Caco-2 (cell line): Measurements from ENCODE around the gene NDUFB5. TPM values are rescaled to one million over a fixed set of nuclear protein-coding genes. Genes with fewer than 3 reads are reported as not detected.
"Not testable (repeated sequence)": the region's sequence is repeated elsewhere in the genome, so short reads cannot be mapped to it uniquely, and the experiment has no call there.

Experiments
- BruUV-seq: library from RNA; stranded (reverse); fragments of 400-500 nt; replicated peaks from 2 replicates; lab custom pipeline; 2021; lab: Mats Ljungman, UMichigan
- CTCF ChIA-PET: fragments of 300-600 bp; sonication (Branson Sonifier 250); formaldehyde crosslinking; loops from one replicate; lab custom pipeline; 2022; ENCODE audit warnings: antibody characterized with exemption; lab: Charles Lee
- POLR2A ChIA-PET: fragments of 300-600 bp; sonication (Branson Sonifier 250); formaldehyde crosslinking; loops from one replicate; lab custom pipeline; 2022; ENCODE audit warnings: antibody characterized with exemption; lab: Charles Lee
- DNase-seq, 2 experiments: peaks; one replicate each; pipeline versions ENCODE4 v3.0.0 to v3.0.0-alpha.2; 2020 to 2022
- H3K27me3 ChIP-seq: replicated peaks from 2 replicates; pipeline ENCODE4 v1.6.0; 2011; ENCODE audit warnings: low read length; ENCODE audit not compliant: control insufficient read depth, insufficient read depth
- H3K36me3 ChIP-seq: 2 replicates; pipeline ENCODE4 v1.5.1; 2011; ENCODE audit warnings: low read length; ENCODE audit not compliant: control insufficient read depth, insufficient read depth
- H3K4me1 ChIP-seq: fragments of 250-450 bp; sonication (Bioruptor Pico); 2 replicates; pipeline ENCODE4 v1.5.1; 2020; ENCODE audit warnings: mild to moderate bottlenecking
- H3K4me3 ChIP-seq: 2 replicates; pipeline ENCODE4 v1.5.1; 2011; ENCODE audit warnings: low read depth, mild to moderate bottlenecking, control low read depth, low read length
- H3K9me3 ChIP-seq: fragments of 250-450 bp; sonication (Bioruptor Pico); 2 replicates; pipeline ENCODE4 v1.5.1; 2020; ENCODE audit warnings: mild to moderate bottlenecking, moderate library complexity
- H3K27ac Mint-ChIP-seq: one replicate; pipeline ENCODE4 v1.8.0; 2022; ENCODE audit warnings: mixed read lengths; ENCODE audit not compliant: unreplicated experiment
- H3K27me3 Mint-ChIP-seq: one replicate; pipeline ENCODE4 v1.8.0; 2022; ENCODE audit warnings: mixed read lengths; ENCODE audit not compliant: insufficient read depth, unreplicated experiment
- H3K36me3 Mint-ChIP-seq: one replicate; pipeline ENCODE4 v1.8.0; 2022; ENCODE audit warnings: mild to moderate bottlenecking, mixed read lengths; ENCODE audit not compliant: insufficient read depth, unreplicated experiment
- H3K4me1 Mint-ChIP-seq: one replicate; pipeline ENCODE4 v1.8.0; 2022; ENCODE audit warnings: low read depth, mixed read lengths; ENCODE audit not compliant: unreplicated experiment
- H3K4me3 Mint-ChIP-seq: one replicate; pipeline ENCODE4 v1.8.0; 2022; ENCODE audit warnings: mild to moderate bottlenecking, moderate library complexity, mixed read lengths; ENCODE audit not compliant: unreplicated experiment
- H3K9me3 Mint-ChIP-seq: one replicate; pipeline ENCODE4 v1.8.0; 2022; ENCODE audit warnings: mixed read lengths; ENCODE audit not compliant: unreplicated experiment
- intact Hi-C: fragments of 100-400 bp; cut with micrococcal nuclease; formaldehyde crosslinking; loops from one replicate; pipeline ENCODE4 v1.10.0; 2022; ENCODE audit not compliant: unreplicated experiment
- total RNA-seq: library from RNA; stranded (reverse); gene quantifications from 2 replicates; pipeline ENCODE4 v1.2.3, GENCODE V29; 2022
- TF ChIP-seq, protein P1 (sequence below), 2 experiments: fragments of 200-600 bp in 1 of 2; IDR thresholded peaks; 1 replicate in 1 of 2; 2 replicates in 1 of 2; pipeline versions ENCODE4 v1.5.1 to v1.8.0; 2011 to 2022; ENCODE audit warnings: antibody characterized with exemption in 1 of 2, control low read depth in 1 of 2, inconsistent platforms in 1 of 2, low read depth in 1 of 2, low read length in 1 of 2, mild to moderate bottlenecking in 1 of 2, moderate library complexity in 1 of 2; ENCODE audit not compliant: insufficient read depth in 1 of 2, severe bottlenecking in 1 of 2, unreplicated experiment in 1 of 2

NDUFB5 gene
- total RNA-seq, 1 experiment from 2014 or later = 81.2 TPM

DNA sequence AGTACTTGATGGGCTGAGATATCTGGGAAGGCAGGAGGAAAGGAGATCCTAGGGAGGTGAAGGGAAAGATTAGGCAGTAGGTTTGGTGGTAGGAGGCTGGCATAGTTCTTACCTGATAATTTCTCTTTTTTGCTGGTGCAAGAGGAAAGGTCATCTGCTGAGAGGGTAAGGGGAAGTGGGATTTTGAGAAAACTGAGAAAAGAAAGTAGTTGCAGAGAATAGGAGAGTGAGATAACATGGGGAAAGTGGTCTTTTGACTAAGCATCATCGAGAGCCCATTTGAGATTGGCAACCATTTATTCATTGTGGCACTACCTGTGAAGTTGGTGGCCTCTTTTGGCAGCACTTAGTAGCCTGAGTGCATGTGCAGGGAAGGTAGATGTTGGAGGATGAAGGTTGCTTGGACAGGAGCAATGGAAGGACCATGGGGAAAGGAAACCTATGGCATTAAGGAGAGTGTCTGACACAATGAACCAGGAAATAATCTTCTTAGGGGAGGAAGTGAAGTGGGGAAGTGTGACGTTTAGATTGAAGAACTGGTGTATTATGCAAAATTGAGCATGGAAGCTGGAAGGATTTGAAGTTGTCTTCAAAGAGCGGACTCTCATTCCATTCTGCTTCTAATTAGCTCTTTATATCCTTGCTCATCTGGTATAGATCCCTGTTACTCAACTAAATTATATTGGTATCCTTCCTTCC, 26.3 kb downstream of the NDUFB5 start:
- no peaks in the 10 kb centered on the region for H3K36me3 ChIP-seq
- H3K27me3 Mint-ChIP-seq = no peaks in the 10 kb centered on the region
- H3K4me3 ChIP-seq = no peak overlapping the region
- TF ChIP-seq, protein P1, sequence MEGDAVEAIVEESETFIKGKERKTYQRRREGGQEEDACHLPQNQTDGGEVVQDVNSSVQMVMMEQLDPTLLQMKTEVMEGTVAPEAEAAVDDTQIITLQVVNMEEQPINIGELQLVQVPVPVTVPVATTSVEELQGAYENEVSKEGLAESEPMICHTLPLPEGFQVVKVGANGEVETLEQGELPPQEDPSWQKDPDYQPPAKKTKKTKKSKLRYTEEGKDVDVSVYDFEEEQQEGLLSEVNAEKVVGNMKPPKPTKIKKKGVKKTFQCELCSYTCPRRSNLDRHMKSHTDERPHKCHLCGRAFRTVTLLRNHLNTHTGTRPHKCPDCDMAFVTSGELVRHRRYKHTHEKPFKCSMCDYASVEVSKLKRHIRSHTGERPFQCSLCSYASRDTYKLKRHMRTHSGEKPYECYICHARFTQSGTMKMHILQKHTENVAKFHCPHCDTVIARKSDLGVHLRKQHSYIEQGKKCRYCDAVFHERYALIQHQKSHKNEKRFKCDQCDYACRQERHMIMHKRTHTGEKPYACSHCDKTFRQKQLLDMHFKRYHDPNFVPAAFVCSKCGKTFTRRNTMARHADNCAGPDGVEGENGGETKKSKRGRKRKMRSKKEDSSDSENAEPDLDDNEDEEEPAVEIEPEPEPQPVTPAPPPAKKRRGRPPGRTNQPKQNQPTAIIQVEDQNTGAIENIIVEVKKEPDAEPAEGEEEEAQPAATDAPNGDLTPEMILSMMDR (IDR thresholded peaks at IDR 0.05; ENCODE audit: insufficient read depth in 1 of 2, low read depth in 1 of 2, low read length in 1 of 2, severe bottlenecking in 1 of 2, unreplicated experiment in 1 of 2) = no peak
- H3K27me3 ChIP-seq = no peaks in the 10 kb centered on the region
- H3K4me3 Mint-ChIP-seq = no peak overlapping the region
- H3K27ac Mint-ChIP-seq = no peak overlapping the region
- no TSS peak for BruUV-seq
- H3K9me3 ChIP-seq = no peaks in the 10 kb centered on the region
- DNase-seq = no peak
- CTCF ChIA-PET = no interaction called here
- H3K4me1 Mint-ChIP-seq = no peaks in the 10 kb centered on the region
- POLR2A ChIA-PET = no interaction called here
- H3K9me3 Mint-ChIP-seq = no peaks in the 10 kb centered on the region
- no peaks in the 10 kb centered on the region for H3K4me1 ChIP-seq
- peaks cover 2% of the 10 kb centered on the region for H3K36me3 Mint-ChIP-seq
- intact Hi-C loops = no loop called here

DNA sequence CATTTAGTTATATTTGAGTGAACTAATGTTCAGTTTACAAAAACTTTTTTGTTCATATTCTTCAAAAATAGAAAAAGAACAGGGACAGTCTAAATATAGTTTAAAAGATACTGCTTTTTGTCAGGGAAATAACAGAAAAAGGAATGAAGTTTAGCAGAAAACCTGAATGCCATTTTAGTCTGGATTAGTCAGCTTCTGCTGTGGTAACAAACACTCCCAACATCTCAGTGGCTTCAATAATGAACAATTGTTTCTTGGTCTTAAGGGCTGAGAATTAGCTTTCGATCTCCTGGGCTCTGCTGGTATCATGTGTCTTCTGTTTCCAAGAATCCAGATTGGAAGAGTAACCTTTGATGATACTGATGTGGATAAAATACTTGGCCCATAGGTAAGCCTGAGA, 35.9 kb downstream of the NDUFB5 start:
- no TSS peak for BruUV-seq
- Mint-ChIP-seq H3K27ac (no peak overlapping the region), H3K9me3 (no peaks in the 10 kb centered on the region), H3K27me3 (no peaks in the 10 kb centered on the region), H3K36me3 (no peaks in the 10 kb centered on the region), H3K4me3 (no peak overlapping the region), H3K4me1 (peaks cover 6% of the 10 kb centered on the region)
- TF ChIP-seq, protein P1 (IDR thresholded peaks at IDR 0.05; ENCODE audit: insufficient read depth in 1 of 2, low read depth in 1 of 2, low read length in 1 of 2, severe bottlenecking in 1 of 2, unreplicated experiment in 1 of 2) = no peak
- POLR2A ChIA-PET = no interaction called here
- CTCF ChIA-PET = no interaction called here
- H3K27me3 ChIP-seq = no peaks in the 10 kb centered on the region
- no peak overlapping the region for H3K4me3 ChIP-seq
- intact Hi-C loops = no loop called here
- no peaks in the 10 kb centered on the region for H3K9me3 ChIP-seq
- peaks cover 23% of the 10 kb centered on the region for H3K4me1 ChIP-seq
- H3K36me3 ChIP-seq = no peaks in the 10 kb centered on the region
- DNase-seq = no peak

DNA sequence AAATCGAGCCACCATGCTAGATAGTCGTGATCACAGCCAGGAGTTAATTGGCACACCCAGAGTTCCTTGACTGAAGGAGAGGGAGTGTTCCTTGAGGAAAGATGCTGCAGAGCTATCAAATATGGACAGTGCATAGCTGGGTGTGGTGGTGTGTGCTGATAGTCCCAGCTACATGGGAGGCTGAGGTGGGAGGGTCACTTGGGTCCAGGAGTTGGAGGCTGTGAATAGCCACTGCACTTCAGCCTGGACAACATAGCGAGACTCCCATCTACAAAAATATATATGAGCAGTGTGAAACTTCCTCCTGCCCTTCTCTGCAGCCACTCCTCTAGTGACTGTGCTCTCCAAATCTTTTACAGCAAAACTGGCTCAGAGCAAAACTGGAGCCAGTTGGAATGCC, 38.3 kb downstream of the NDUFB5 start:
- ChIA-PET POLR2A (no interaction called here), CTCF (no interaction called here)
- no peaks in the 10 kb centered on the region for H3K36me3 ChIP-seq
- peaks cover 6% of the 10 kb centered on the region for H3K4me1 Mint-ChIP-seq
- TF ChIP-seq, protein P1 (IDR thresholded peaks at IDR 0.05; ENCODE audit: insufficient read depth in 1 of 2, low read depth in 1 of 2, low read length in 1 of 2, severe bottlenecking in 1 of 2, unreplicated experiment in 1 of 2) = no peak
- intact Hi-C loops = no loop called here
- no peaks in the 10 kb centered on the region for H3K36me3 Mint-ChIP-seq
- H3K27me3 ChIP-seq = no peaks in the 10 kb centered on the region
- no peaks in the 10 kb centered on the region for H3K9me3 Mint-ChIP-seq
- DNase-seq = no peak
- no peaks in the 10 kb centered on the region for H3K9me3 ChIP-seq
- BruUV-seq = no TSS peak
- no peak overlapping the region for H3K27ac Mint-ChIP-seq
- H3K4me3 Mint-ChIP-seq = no peak overlapping the region
- H3K4me1 ChIP-seq = peaks cover 23% of the 10 kb centered on the region
- no peaks in the 10 kb centered on the region for H3K27me3 Mint-ChIP-seq
- H3K4me3 ChIP-seq = no peak overlapping the region

DNA sequence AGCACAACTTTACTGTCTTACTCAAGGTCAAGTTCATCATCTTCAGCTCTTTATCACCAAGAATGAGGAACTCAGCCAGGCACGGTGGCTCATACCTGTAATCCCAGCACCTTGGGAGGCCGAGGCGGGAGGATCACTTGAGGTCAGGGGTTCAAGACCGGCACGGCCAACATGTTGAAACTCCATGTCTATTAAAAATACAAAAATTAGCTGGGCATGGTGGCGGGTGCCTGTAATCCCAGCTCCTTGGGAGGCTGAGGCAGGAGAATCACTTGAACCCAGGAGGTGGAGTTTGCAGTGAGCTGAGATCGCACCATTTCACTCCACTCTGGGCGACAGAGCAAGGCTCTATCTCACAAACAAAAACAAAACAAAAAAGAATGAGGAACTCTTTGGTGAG, 39.2 kb downstream of the NDUFB5 start:
- intact Hi-C loops, BruUV-seq, H3K9me3 Mint-ChIP-seq, DNase-seq, H3K27me3 Mint-ChIP-seq, H3K27me3 ChIP-seq, H3K36me3 Mint-ChIP-seq, H3K9me3 ChIP-seq, H3K4me1 Mint-ChIP-seq, H3K36me3 ChIP-seq, H3K4me3 ChIP-seq: not testable (repeated sequence)
- ChIA-PET POLR2A (interaction anchor here (0.5 to 1.3 kb wide), 4 partner anchors 8 to 81 kb away, joined by 3 to 10 read pairs (median 4); partner anchors contain the start of genes ACTL6A, MRPL47 and NDUFB5), CTCF (interaction anchor here (1.0 to 1.2 kb wide), 2 partner anchors 9 to 81 kb away, joined by 3 read pairs; partner anchors contain the start of gene ACTL6A)
- peak overlapping the region; percentile 44 for H3K4me3 Mint-ChIP-seq
- H3K4me1 ChIP-seq = peaks cover 23% of the 10 kb centered on the region
- H3K27ac Mint-ChIP-seq = peak overlapping the region; percentile 86
